Mucosa of descending colon (tissue), 3 donors: ENCODE results near the gene ZCCHC7. TPM values are rescaled to one million over a fixed set of nuclear protein-coding genes. Genes with fewer than 3 reads are reported as not detected.
"Not testable (repeated sequence)": the region's sequence is repeated elsewhere in the genome, so short reads cannot be mapped to it uniquely, and the experiment has no call there.

ENCODE experiments used
- ATAC-seq: fragments of 200-7000 bp; cut with Tn5 transposase; one replicate; pipeline ENCODE4 v1.9.1; 2020; ENCODE audit warnings: mild to moderate bottlenecking, moderate library complexity
- DNase-seq, 3 donors: peaks; one replicate each; pipeline ENCODE4 v3.0.0-alpha.2; 2020
- H3K36me3 ChIP-seq: fragments of 200-600 bp; one replicate; pipeline ENCODE4 v1.8.0; 2021; ENCODE audit warnings: low read depth, mild to moderate bottlenecking
- H3K4me1 ChIP-seq: fragments of 200-600 bp; one replicate; pipeline ENCODE4 v1.8.0; 2021; ENCODE audit warnings: low read depth, mild to moderate bottlenecking
- H3K4me3 ChIP-seq: fragments of 200-600 bp; one replicate; pipeline ENCODE4 v1.8.0; 2021; ENCODE audit warnings: mild to moderate bottlenecking
- H3K9me3 ChIP-seq: fragments of 200-600 bp; one replicate; pipeline ENCODE4 v1.8.0; 2021; ENCODE audit warnings: mild to moderate bottlenecking
- CTCF ChIP-seq: fragments of 200-600 bp; IDR thresholded peaks from one replicate; pipeline ENCODE4 v1.8.0; 2022; ENCODE audit warnings: antibody characterized with exemption, mild to moderate bottlenecking
- intact Hi-C, 2 donors: fragments of 100-400 bp; cut with DNase I in 1 of 2; cut with micrococcal nuclease in 1 of 2; formaldehyde crosslinking; loops; one replicate each; pipeline versions ENCODE4 v1.11.0 to v1.11.1; 2022; cut with DNase I, micrococcal nuclease
- total RNA-seq, 3 donors: library from RNA; stranded (reverse); fragmentation: NEBNext Ultra II Directional in 2 of 3; extraction: Animal tissue kit (Norgen Biotek cat#: 25700) in 2 of 3; gene quantifications; one replicate each; pipeline versions ENCODE4 v1.2.1 to v1.2.4, GENCODE V29; 2021 to 2023
- donor health status: DM: no; HTN: no; CAD: no; lungs with moderate emphysema.
- donor health status: DM: no; HTN: no; CAD: no.
- donor health status: DM: no; HTN: yes; CAD: no.

Gene ZCCHC7
- total RNA-seq, 3 donors from 2014 or later: 18.3 to 25.7 (median 19.7) TPM

- intact Hi-C loops: no loop called here
- Histone ChIP-seq H3K9me3 (peaks cover 3% of the 10 kb centered on the region), H3K4me3 (no peak overlapping the region), H3K36me3 (no peaks in the 10 kb centered on the region), H3K4me1 (peaks cover 9% of the 10 kb centered on the region)
- DNase-seq (no peak), ATAC-seq (no peak)
- no peak for TF ChIP-seq CTCF
These were observed 36.7 kb upstream of the ZCCHC7 start for GRCh38 chr9:37083654-37084053.

GRCh38 chr9:37085233-37085632 is 35.1 kb upstream of the ZCCHC7 start:
- intact Hi-C loops: no loop called here
- no peak overlapping the region for H3K4me3 ChIP-seq
- DNase-seq: no peak
- no peaks in the 10 kb centered on the region for H3K36me3 ChIP-seq
- ATAC-seq: no peak
- no peaks in the 10 kb centered on the region for H3K9me3 ChIP-seq
- H3K4me1 ChIP-seq: peaks cover 9% of the 10 kb centered on the region
- TF ChIP-seq CTCF: no peak

- H3K36me3 ChIP-seq, H3K4me1 ChIP-seq, ATAC-seq, H3K9me3 ChIP-seq, intact Hi-C loops, DNase-seq, H3K4me3 ChIP-seq: not testable (repeated sequence)
These were observed 27.6 kb upstream of the ZCCHC7 start for GRCh38 chr9:37092714-37093295.

- H3K36me3 ChIP-seq: no peaks in the 10 kb centered on the region
- H3K4me3 ChIP-seq: no peak overlapping the region
- DNase-seq (no peak), ATAC-seq (no peak)
- intact Hi-C loops: no loop called here
- TF ChIP-seq CTCF: no peak
- no peaks in the 10 kb centered on the region for H3K4me1 ChIP-seq
- H3K9me3 ChIP-seq: no peaks in the 10 kb centered on the region
These were observed 25.6 kb upstream of the ZCCHC7 start for GRCh38 chr9:37094751-37095150.

GRCh38 chr9:37096628-37097027 is 23.7 kb upstream of the ZCCHC7 start:
- no peak for ATAC-seq
- intact Hi-C loops: no loop called here
- TF ChIP-seq CTCF: no peak
- DNase-seq: no peak
- H3K36me3 ChIP-seq: no peaks in the 10 kb centered on the region
- H3K4me1 ChIP-seq: no peaks in the 10 kb centered on the region
- H3K9me3 ChIP-seq: no peaks in the 10 kb centered on the region
- no peak overlapping the region for H3K4me3 ChIP-seq

- DNase-seq: no peak
- intact Hi-C loops: no loop called here
- no peaks in the 10 kb centered on the region for H3K4me1 ChIP-seq
- no peak for ATAC-seq
- no peak for TF ChIP-seq CTCF
- H3K36me3 ChIP-seq: no peaks in the 10 kb centered on the region
- no peaks in the 10 kb centered on the region for H3K9me3 ChIP-seq
- no peak overlapping the region for H3K4me3 ChIP-seq
These were observed 23.1 kb upstream of the ZCCHC7 start for GRCh38 chr9:37097294-37097693.
